ENCODE data around the gene NUP188. TPM values are rescaled to one million over a fixed set of nuclear protein-coding genes. Genes with fewer than 3 reads are reported as not detected.
"Not testable (repeated sequence)": the region's sequence is repeated elsewhere in the genome, so short reads cannot be mapped to it uniquely, and the experiment has no call there.

The NUP188 gene
- total and polyA plus RNA-seq, 4 donors = 4.9 to 44.5 (median 25.8) TPM

DNA sequence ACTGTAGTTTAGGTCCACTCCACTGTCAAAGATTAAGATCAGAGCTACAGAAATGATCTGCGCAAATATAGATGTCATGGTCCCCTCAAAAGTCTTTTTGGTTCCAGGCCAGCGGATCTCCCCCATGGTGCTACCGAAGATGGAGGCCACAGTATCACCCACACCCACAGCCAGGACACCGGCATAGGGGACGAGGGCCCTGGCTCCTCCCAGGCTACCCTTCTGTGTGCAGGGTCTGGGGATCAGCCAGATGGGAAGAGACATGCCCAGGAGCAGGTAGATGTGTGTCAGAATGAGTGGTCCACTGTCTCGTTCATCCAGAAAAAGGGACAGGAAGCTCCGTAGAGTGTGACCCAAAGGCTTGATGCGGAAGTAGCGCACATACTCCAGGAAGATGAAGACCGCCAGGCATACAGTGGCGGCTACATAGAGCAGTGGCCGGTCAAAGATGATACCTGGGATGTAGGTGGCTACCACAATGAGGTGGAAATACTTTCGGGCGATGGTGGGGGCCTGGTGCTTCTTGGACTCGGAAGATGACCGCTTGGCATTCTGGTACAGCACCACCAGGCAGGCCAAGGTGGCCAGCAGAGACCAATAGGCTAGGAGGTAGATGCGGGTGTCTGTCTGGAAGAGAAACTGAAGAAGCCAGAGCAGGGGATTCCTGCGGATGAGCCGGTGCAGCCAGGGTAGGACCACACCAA, 1.5 kb upstream of the NUP188 start:
- H3K4me1 ChIP-seq (ENCODE audit: control insufficient read depth in 1 of 2, insufficient read depth in 2 of 2, low read length in 2 of 2) = no peaks in the 10 kb centered on the region

DNA sequence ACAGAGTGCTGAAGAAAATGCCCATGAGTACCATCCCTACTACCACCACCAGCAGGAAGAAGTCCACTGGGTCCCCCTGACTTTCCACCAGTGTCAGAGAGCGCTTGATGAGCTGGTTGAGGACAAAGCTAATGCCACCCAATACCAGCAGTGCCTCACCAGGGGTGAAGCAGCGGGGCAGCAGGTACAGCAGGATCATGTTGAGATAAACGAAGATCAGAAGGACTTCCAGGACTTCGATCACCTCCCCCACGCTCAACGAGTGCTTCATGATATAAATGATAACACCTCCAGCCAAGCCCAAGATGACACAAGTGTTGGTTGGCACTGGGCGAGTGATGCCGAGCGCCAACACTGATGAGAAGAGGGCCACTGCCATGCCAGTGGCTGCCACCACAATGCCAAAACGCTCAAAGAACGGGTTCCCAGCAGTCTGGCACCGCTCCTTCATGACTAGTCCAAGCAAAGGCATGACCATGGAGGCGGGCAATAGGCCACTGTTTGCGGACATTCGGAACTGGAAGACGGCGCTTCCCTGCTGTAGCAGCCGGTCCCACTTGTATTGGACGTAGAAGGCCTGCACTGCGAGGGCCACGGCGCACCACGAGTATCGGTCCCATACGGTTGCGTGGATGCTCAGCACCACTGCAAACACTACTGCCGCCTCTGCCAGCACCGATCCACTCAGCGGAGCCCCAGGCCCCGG, 775 bp upstream of the NUP188 start:
- DNase-seq = peak; percentile 51 to 83
- no peaks in the 10 kb centered on the region for H3K36me3 ChIP-seq (ENCODE audit: control insufficient read depth in 1 of 2, insufficient read depth in 2 of 2, low read length in 1 of 2)
- H3K27ac ChIP-seq (ENCODE audit: low read depth in 1 of 2, low read length in 2 of 2) = peak overlapping the region in 1 of 2 donors; percentile 56
- H3K4me3 ChIP-seq (ENCODE audit: low read length in 2 of 2) = peak overlapping the region; percentile 20 to 24
- intact Hi-C loops (cut with DNase I) = loop anchor here in 1 of 2 donors (5.0 kb wide), 2 partner anchors 61 to 91 kb away; partner anchors contain the start of gene MIGA2
- peak; percentile 31 for ATAC-seq (ENCODE audit: low FRiP score)
- H3K9me3 ChIP-seq (ENCODE audit: control insufficient read depth, low read length) = no peaks in the 10 kb centered on the region
- no peaks in the 10 kb centered on the region for H3K27me3 ChIP-seq (ENCODE audit: control insufficient read depth in 1 of 2, insufficient read depth in 2 of 2, low read length in 1 of 2)
- 15 to 16% methylated on average over 30 of the region's 30 CpGs for WGBS, 2 donors
- H3K4me1 ChIP-seq (ENCODE audit: control insufficient read depth in 1 of 2, insufficient read depth in 2 of 2, low read length in 2 of 2) = no peaks in the 10 kb centered on the region

More for the DNA sequence above, 1.5 kb upstream of the NUP188 start:
- ATAC-seq (ENCODE audit: low FRiP score) (no peak), DNase-seq (peak in 1 of 2 donors; percentile 60)
- WGBS, 2 donors = 97% methylated on average over 19 of the region's 19 CpGs
- Histone ChIP-seq H3K27me3 (ENCODE audit: control insufficient read depth in 1 of 2, insufficient read depth in 2 of 2, low read length in 1 of 2) (no peaks in the 10 kb centered on the region), H3K4me3 (ENCODE audit: low read length in 2 of 2) (no peak overlapping the region), H3K27ac (ENCODE audit: low read depth in 1 of 2, low read length in 2 of 2) (no peak overlapping the region), H3K36me3 (ENCODE audit: control insufficient read depth in 1 of 2, insufficient read depth in 2 of 2, low read length in 1 of 2) (no peaks in the 10 kb centered on the region), H3K9me3 (ENCODE audit: control insufficient read depth, low read length) (no peaks in the 10 kb centered on the region)
- intact Hi-C loops (cut with DNase I) = loop anchor here in 1 of 2 donors (5.0 kb wide), 2 partner anchors 61 to 91 kb away; partner anchors contain the start of gene MIGA2

DNA sequence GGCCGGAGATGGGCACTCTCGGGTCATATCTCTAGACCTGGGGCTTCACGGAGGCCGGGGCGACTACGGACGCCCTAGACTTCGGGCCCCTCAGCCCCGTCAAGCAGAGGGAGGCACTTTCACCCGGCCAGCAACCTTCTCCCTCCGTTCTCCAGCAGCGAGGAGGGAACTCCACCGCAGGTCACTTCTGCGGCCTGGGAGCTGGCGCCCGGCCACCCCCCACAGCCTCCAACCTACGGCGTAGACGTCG, 297 bp upstream of the NUP188 start:
- ATAC-seq (ENCODE audit: low FRiP score) = peak; percentile 54
- H3K4me3 ChIP-seq (ENCODE audit: low read length in 2 of 2) = peak overlapping the region; percentile 20 to 24
- H3K9me3 ChIP-seq (ENCODE audit: control insufficient read depth, low read length) = no peaks in the 10 kb centered on the region
- H3K4me1 ChIP-seq (ENCODE audit: control insufficient read depth in 1 of 2, insufficient read depth in 2 of 2, low read length in 2 of 2) = no peaks in the 10 kb centered on the region
- no peaks in the 10 kb centered on the region for H3K36me3 ChIP-seq (ENCODE audit: control insufficient read depth in 1 of 2, insufficient read depth in 2 of 2, low read length in 1 of 2)
- no peak for DNase-seq
- WGBS, 2 donors = 0 to 1% methylated on average over 20 of the region's 20 CpGs
- H3K27me3 ChIP-seq (ENCODE audit: control insufficient read depth in 1 of 2, insufficient read depth in 2 of 2, low read length in 1 of 2) = no peaks in the 10 kb centered on the region
- H3K27ac ChIP-seq (ENCODE audit: low read depth in 1 of 2, low read length in 2 of 2) = peak overlapping the region in 1 of 2 donors; percentile 56
- intact Hi-C loops (cut with DNase I) = loop anchor here in 1 of 2 donors (5.0 kb wide), 2 partner anchors 60 to 90 kb away; partner anchors contain the start of gene MIGA2

DNA sequence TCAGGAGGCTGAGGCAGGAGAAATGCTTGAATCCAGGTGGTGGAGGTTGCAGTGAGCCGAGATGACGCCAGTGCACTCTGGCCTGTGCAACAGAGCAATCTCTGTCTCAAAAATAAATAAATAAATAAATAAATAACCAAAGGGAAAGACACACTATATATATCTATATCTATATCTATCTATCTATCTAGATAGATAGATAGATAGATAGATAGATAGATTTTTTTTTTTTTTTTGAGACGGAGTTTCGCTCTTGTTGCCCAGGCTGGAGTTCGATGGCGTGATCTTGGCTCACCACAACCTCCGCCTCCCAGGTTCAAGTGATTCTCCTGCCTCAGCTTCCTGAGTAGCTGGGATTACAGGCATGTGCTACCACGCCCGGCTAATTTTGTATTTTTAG, 13.9 kb downstream of the NUP188 start:
- intact Hi-C loops (cut with DNase I); ATAC-seq (ENCODE audit: low FRiP score); H3K9me3 ChIP-seq (ENCODE audit: control insufficient read depth, low read length); DNase-seq; H3K36me3 ChIP-seq (ENCODE audit: control insufficient read depth in 1 of 2, insufficient read depth in 2 of 2, low read length in 1 of 2); H3K4me3 ChIP-seq (ENCODE audit: low read length in 2 of 2); H3K4me1 ChIP-seq (ENCODE audit: control insufficient read depth in 1 of 2, insufficient read depth in 2 of 2, low read length in 2 of 2); H3K27ac ChIP-seq (ENCODE audit: low read depth in 1 of 2, low read length in 2 of 2); H3K27me3 ChIP-seq (ENCODE audit: control insufficient read depth in 1 of 2, insufficient read depth in 2 of 2, low read length in 1 of 2): not testable (repeated sequence)
- 95 to 96% methylated on average over 9 of the region's 9 CpGs for WGBS, 2 donors

DNA sequence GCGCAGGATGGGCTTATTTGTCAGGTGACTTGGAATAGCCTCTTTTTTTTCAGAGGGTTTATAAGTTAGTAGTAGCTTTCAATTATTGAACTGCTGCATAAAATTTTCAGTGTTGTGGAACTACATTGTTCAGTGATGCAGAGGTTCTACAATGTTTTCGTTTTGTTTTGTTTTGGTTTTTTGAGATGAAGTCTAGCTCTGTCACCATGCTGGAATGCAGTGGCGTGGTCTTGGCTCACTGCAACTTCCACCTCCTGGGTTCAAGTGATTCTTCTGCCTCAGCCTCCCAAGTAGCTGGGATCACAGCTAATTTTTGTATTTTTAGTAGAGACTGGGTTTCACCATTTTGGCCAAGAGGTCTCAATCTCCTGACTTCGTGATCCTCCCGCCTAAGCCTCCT, 22.0 kb downstream of the NUP188 start:
- Histone ChIP-seq H3K9me3 (ENCODE audit: control insufficient read depth, low read length) (no peaks in the 10 kb centered on the region), H3K27ac (ENCODE audit: low read depth in 1 of 2, low read length in 2 of 2) (no peak overlapping the region), H3K4me3 (ENCODE audit: low read length in 2 of 2) (no peak overlapping the region), H3K36me3 (ENCODE audit: control insufficient read depth in 1 of 2, insufficient read depth in 2 of 2, low read length in 1 of 2) (peaks cover 0 to 9% of the 10 kb centered on the region in 2 donors), H3K4me1 (ENCODE audit: control insufficient read depth in 1 of 2, insufficient read depth in 2 of 2, low read length in 2 of 2) (no peaks in the 10 kb centered on the region), H3K27me3 (ENCODE audit: control insufficient read depth in 1 of 2, insufficient read depth in 2 of 2, low read length in 1 of 2) (no peaks in the 10 kb centered on the region)
- intact Hi-C loops (cut with DNase I) = no loop called here
- WGBS, 2 donors = 89 to 91% methylated on average over 5 of the region's 5 CpGs
- no peak for DNase-seq
- ATAC-seq (ENCODE audit: low FRiP score) = no peak

DNA sequence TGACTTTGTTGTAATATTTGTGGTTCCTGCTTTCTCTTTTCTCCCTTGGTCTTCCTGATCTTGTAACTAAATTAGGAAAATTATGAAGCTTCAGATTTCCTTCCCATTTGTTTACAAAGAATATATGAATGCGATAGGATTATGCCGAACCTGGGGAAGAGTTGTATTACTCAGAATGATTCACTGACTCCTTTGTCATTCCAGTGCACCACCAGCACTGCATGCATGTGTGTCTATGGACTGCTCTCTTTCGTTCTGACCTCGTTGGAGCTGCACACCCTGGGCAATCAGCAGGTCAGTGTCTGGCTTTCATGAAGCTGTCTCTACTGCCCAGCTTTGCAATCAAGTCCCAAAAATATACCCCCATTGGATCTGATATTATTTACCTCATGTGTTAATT, 25.5 kb downstream of the NUP188 start:
- ATAC-seq (ENCODE audit: low FRiP score) (no peak), DNase-seq (no peak)
- Histone ChIP-seq H3K27me3 (ENCODE audit: control insufficient read depth in 1 of 2, insufficient read depth in 2 of 2, low read length in 1 of 2) (no peaks in the 10 kb centered on the region), H3K27ac (ENCODE audit: low read depth in 1 of 2, low read length in 2 of 2) (no peak overlapping the region), H3K4me3 (ENCODE audit: low read length in 2 of 2) (no peak overlapping the region), H3K4me1 (ENCODE audit: control insufficient read depth in 1 of 2, insufficient read depth in 2 of 2, low read length in 2 of 2) (no peaks in the 10 kb centered on the region), H3K9me3 (ENCODE audit: control insufficient read depth, low read length) (no peaks in the 10 kb centered on the region), H3K36me3 (ENCODE audit: control insufficient read depth in 1 of 2, insufficient read depth in 2 of 2, low read length in 1 of 2) (peaks cover 0 to 7% of the 10 kb centered on the region in 2 donors)
- intact Hi-C loops (cut with DNase I) = no loop called here
- 87 to 89% methylated on average over 4 of the region's 4 CpGs for WGBS, 2 donors

DNA sequence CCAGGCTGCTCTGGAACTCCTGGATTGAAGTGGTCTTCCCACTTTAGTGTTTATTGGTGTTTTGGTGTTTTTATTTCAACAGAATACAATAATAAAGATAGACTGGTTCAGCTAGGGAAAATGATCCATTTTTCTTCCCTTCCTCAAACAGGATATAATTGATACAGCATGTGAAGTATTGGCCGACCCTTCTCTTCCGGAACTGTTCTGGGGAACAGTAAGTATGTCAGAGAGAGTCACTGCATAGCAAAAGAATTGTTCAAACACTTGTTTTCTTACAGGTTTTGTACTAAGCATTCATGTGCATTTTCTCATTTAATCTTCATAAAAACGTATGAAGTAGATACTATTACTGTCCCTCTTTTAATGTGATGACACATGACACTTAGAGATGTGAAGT, 31.6 kb downstream of the NUP188 start:
- no peaks in the 10 kb centered on the region for H3K27me3 ChIP-seq (ENCODE audit: control insufficient read depth in 1 of 2, insufficient read depth in 2 of 2, low read length in 1 of 2)
- H3K36me3 ChIP-seq (ENCODE audit: control insufficient read depth in 1 of 2, insufficient read depth in 2 of 2, low read length in 1 of 2) = peaks cover 6 to 7% of the 10 kb centered on the region in 2 donors
- no peaks in the 10 kb centered on the region for H3K9me3 ChIP-seq (ENCODE audit: control insufficient read depth, low read length)
- 87 to 88% methylated on average over 3 of the region's 3 CpGs for WGBS, 2 donors
- ATAC-seq (ENCODE audit: low FRiP score) (no peak), DNase-seq (no peak)
- no peak overlapping the region for H3K4me3 ChIP-seq (ENCODE audit: low read length in 2 of 2)
- no peak overlapping the region for H3K27ac ChIP-seq (ENCODE audit: low read depth in 1 of 2, low read length in 2 of 2)
- H3K4me1 ChIP-seq (ENCODE audit: control insufficient read depth in 1 of 2, insufficient read depth in 2 of 2, low read length in 2 of 2) = no peaks in the 10 kb centered on the region
- intact Hi-C loops (cut with DNase I) = no loop called here

DNA sequence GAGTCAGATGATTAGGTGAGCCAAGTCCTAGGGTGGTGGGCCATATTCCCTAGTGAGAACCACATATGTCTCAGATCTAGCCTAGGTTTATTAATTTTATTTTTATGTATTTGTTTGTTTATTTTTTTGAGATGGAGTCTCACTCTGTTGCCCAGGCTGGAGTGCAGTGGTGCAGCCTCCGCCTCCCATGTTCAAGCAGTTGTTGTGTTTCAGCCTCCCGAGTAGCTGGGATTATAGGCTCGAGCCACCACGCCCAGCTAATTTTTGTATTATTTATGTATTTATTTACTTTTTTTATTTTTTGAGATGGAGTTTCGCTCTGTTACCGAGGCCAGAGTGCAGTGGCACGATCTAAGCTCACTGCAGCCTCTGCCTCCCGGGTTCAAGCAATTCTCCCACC, 36.0 kb downstream of the NUP188 start:
- H3K4me1 ChIP-seq (ENCODE audit: control insufficient read depth in 1 of 2, insufficient read depth in 2 of 2, low read length in 2 of 2) = peaks cover 0 to 3% of the 10 kb centered on the region in 2 donors
- H3K9me3 ChIP-seq (ENCODE audit: control insufficient read depth, low read length) = no peaks in the 10 kb centered on the region
- H3K27me3 ChIP-seq (ENCODE audit: control insufficient read depth in 1 of 2, insufficient read depth in 2 of 2, low read length in 1 of 2) = no peaks in the 10 kb centered on the region
- H3K36me3 ChIP-seq (ENCODE audit: control insufficient read depth in 1 of 2, insufficient read depth in 2 of 2, low read length in 1 of 2) = peaks cover 9 to 10% of the 10 kb centered on the region in 2 donors
- no peak overlapping the region for H3K4me3 ChIP-seq (ENCODE audit: low read length in 2 of 2)
- ATAC-seq (ENCODE audit: low FRiP score) = no peak
- peak in 1 of 2 donors; percentile 33 for DNase-seq
- H3K27ac ChIP-seq (ENCODE audit: low read depth in 1 of 2, low read length in 2 of 2) = no peak overlapping the region
- 92 to 97% methylated on average over 8 of the region's 8 CpGs for WGBS, 2 donors
- intact Hi-C loops (cut with DNase I) = no loop called here

DNA sequence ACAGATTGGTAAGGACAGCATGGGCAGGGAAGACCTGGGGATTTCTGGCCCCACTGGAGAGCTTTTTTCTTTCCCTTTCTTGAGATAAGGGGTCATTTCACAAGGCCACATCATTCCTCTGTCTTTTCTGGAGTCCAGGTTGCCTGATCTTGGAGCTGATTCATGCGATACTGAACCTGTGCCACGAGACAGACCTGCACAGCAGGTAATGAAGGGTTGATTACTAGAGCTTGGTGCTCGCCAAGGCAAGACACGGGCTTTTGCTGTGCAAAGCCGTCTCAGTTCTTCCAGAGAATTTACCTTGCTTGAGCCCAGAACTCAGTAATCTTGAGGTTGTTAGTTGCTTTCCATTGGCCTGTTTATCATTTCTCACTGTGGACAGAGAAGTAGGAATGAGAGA, 39.2 kb downstream of the NUP188 start:
- no peaks in the 10 kb centered on the region for H3K9me3 ChIP-seq (ENCODE audit: control insufficient read depth, low read length)
- no peak overlapping the region for H3K4me3 ChIP-seq (ENCODE audit: low read length in 2 of 2)
- peaks cover 0 to 3% of the 10 kb centered on the region in 2 donors for H3K4me1 ChIP-seq (ENCODE audit: control insufficient read depth in 1 of 2, insufficient read depth in 2 of 2, low read length in 2 of 2)
- 93 to 95% methylated on average over 5 of the region's 5 CpGs for WGBS, 2 donors
- H3K36me3 ChIP-seq (ENCODE audit: control insufficient read depth in 1 of 2, insufficient read depth in 2 of 2, low read length in 1 of 2) = peaks cover 3 to 6% of the 10 kb centered on the region in 2 donors
- H3K27me3 ChIP-seq (ENCODE audit: control insufficient read depth in 1 of 2, insufficient read depth in 2 of 2, low read length in 1 of 2) = no peaks in the 10 kb centered on the region
- H3K27ac ChIP-seq (ENCODE audit: low read depth in 1 of 2, low read length in 2 of 2) = no peak overlapping the region
- DNase-seq = no peak
- no peak for ATAC-seq (ENCODE audit: low FRiP score)
- intact Hi-C loops (cut with DNase I) = no loop called here

Data from aorta (tissue), 5 donors.